HL-60 (cell line): Measurements from ENCODE around the gene GOLT1A.

Experiments
- DNase-seq, 2 experiments: peaks; one replicate each; pipeline ENCODE4 v3.0.0-alpha.2; 2010 to 2020; ENCODE audit warnings: low read depth in 1 of 2, low spot score in 1 of 2
- H3K27ac ChIP-seq: fragments of 250-450 bp; sonication (Bioruptor Pico); replicated peaks from 2 replicates; pipeline ENCODE4 v1.5.1; 2020; ENCODE audit warnings: mild to moderate bottlenecking, moderate library complexity
- H3K27me3 ChIP-seq: fragments of 250-450 bp; sonication (Bioruptor Pico); 2 replicates; pipeline ENCODE4 v1.5.1; 2021; ENCODE audit warnings: mild to moderate bottlenecking, moderate library complexity; ENCODE audit not compliant: insufficient read depth, poor library complexity, severe bottlenecking
- H3K4me3 ChIP-seq: replicated peaks from 2 replicates; pipeline ENCODE4 v1.5.1; 2011; ENCODE audit warnings: mild to moderate bottlenecking, control low read depth, low read length; ENCODE audit not compliant: insufficient read depth
- GABPA ChIP-seq: IDR thresholded peaks from 2 replicates; pipeline ENCODE4 v1.6.1; 2012; ENCODE audit warnings: low read depth
- POLR2AphosphoS5 ChIP-seq: IDR thresholded peaks from 2 replicates; pipeline ENCODE4 v1.6.1; 2012; ENCODE audit warnings: low read depth
- SPI1 ChIP-seq: IDR thresholded peaks from 2 replicates; pipeline ENCODE4 v1.6.1; 2012; ENCODE audit warnings: low read depth, mild to moderate bottlenecking, borderline replicate concordance
- TF ChIP-seq, protein P1 (sequence below): IDR thresholded peaks from 2 replicates; pipeline ENCODE4 v1.6.1; 2012; ENCODE audit warnings: low read depth; ENCODE audit not compliant: insufficient replicate concordance
- TF ChIP-seq, protein P2 (sequence below): IDR thresholded peaks from one replicate; pipeline ENCODE4 v1.5.1; 2011; ENCODE audit warnings: low read length, control low read depth, inconsistent platforms; ENCODE audit not compliant: insufficient read depth

The GOLT1A gene

GRCh38 chr1:204212715-204213114 lies 1.1 kb downstream of the GOLT1A start:
- TF ChIP-seq SPI1 (no peak), POLR2AphosphoS5 (no peak), GABPA (no peak)
- TF ChIP-seq, protein P1, sequence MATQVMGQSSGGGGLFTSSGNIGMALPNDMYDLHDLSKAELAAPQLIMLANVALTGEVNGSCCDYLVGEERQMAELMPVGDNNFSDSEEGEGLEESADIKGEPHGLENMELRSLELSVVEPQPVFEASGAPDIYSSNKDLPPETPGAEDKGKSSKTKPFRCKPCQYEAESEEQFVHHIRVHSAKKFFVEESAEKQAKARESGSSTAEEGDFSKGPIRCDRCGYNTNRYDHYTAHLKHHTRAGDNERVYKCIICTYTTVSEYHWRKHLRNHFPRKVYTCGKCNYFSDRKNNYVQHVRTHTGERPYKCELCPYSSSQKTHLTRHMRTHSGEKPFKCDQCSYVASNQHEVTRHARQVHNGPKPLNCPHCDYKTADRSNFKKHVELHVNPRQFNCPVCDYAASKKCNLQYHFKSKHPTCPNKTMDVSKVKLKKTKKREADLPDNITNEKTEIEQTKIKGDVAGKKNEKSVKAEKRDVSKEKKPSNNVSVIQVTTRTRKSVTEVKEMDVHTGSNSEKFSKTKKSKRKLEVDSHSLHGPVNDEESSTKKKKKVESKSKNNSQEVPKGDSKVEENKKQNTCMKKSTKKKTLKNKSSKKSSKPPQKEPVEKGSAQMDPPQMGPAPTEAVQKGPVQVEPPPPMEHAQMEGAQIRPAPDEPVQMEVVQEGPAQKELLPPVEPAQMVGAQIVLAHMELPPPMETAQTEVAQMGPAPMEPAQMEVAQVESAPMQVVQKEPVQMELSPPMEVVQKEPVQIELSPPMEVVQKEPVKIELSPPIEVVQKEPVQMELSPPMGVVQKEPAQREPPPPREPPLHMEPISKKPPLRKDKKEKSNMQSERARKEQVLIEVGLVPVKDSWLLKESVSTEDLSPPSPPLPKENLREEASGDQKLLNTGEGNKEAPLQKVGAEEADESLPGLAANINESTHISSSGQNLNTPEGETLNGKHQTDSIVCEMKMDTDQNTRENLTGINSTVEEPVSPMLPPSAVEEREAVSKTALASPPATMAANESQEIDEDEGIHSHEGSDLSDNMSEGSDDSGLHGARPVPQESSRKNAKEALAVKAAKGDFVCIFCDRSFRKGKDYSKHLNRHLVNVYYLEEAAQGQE = no peak
- TF ChIP-seq, protein P2, sequence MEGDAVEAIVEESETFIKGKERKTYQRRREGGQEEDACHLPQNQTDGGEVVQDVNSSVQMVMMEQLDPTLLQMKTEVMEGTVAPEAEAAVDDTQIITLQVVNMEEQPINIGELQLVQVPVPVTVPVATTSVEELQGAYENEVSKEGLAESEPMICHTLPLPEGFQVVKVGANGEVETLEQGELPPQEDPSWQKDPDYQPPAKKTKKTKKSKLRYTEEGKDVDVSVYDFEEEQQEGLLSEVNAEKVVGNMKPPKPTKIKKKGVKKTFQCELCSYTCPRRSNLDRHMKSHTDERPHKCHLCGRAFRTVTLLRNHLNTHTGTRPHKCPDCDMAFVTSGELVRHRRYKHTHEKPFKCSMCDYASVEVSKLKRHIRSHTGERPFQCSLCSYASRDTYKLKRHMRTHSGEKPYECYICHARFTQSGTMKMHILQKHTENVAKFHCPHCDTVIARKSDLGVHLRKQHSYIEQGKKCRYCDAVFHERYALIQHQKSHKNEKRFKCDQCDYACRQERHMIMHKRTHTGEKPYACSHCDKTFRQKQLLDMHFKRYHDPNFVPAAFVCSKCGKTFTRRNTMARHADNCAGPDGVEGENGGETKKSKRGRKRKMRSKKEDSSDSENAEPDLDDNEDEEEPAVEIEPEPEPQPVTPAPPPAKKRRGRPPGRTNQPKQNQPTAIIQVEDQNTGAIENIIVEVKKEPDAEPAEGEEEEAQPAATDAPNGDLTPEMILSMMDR = no peak
- Histone ChIP-seq H3K4me3 (no peak overlapping the region), H3K27ac (no peak overlapping the region), H3K27me3 (peaks cover 2% of the 10 kb centered on the region)
- DNase-seq = no peak

DNA sequence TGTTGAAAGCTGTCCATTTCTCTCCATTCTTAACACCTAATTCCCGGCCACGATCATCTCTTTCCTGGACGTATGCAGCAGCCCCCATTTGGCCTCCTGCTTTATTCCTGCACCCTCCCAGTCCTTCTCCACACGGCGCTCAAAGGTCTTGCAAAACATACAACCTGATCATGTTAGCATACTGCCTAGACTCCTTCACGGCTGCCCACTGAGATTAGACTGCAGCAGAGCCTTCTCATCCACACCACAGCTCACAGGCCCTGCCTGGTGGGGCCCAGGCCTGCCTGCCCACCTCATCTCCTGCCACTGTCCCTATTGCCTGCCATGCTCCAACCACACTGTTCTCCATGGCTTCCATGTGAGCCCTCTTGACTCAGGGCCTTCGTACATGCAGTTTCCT lies 2.7 kb downstream of the GOLT1A start:
- no peak for DNase-seq
- Histone ChIP-seq H3K4me3 (no peak overlapping the region), H3K27me3 (peaks cover 9% of the 10 kb centered on the region), H3K27ac (no peak overlapping the region)
- TF ChIP-seq, protein P2 = no peak
- TF ChIP-seq POLR2AphosphoS5 (no peak), SPI1 (no peak), GABPA (no peak)
- TF ChIP-seq, protein P1 = no peak

DNA sequence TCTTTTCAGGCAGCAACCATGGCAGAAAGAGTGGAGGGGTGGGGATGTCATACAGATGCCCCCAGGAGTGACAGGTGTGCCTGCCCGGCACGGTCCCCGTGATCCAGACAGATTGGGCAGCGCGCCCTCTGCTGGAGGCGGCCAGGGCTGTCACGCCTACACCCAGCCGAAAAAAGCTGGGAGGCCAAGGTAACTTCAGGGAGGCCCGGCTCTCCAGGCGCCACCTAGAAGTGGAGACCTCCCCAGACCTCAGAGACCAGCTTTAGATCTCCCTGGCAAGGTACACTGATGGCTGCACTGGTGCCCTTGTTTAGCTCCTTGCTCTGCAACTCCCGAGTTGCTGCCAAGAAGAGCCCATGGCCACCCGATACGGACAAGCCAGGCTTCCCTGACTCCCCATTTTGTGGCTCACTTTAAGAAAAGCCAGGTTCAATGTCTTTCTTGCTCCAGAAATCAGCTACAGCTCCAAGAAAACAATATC lies 6.6 kb downstream of the GOLT1A start:
- Histone ChIP-seq H3K27ac (no peak overlapping the region), H3K4me3 (no peak overlapping the region), H3K27me3 (peaks cover 22% of the 10 kb centered on the region)
- DNase-seq = peak; percentile 6 to 29
- no peak for TF ChIP-seq POLR2AphosphoS5
- TF ChIP-seq, protein P2 = peak; percentile 80

GRCh38 chr1:204206121-204206520 lies 7.7 kb downstream of the GOLT1A start:
- peak in 1 of 2 experiments; percentile 6 for DNase-seq
- H3K27ac ChIP-seq = no peak overlapping the region
- TF ChIP-seq, protein P1 = no peak
- TF ChIP-seq, protein P2 = no peak
- no peak overlapping the region for H3K4me3 ChIP-seq
- H3K27me3 ChIP-seq = peaks cover 22% of the 10 kb centered on the region
